ENCODE data around the gene AP3D1.
A peak's percentile ranks its signal among the peaks of the same experiment; 100 is the strongest.
"Not testable (repeated sequence)": the region's sequence is repeated elsewhere in the genome, so short reads cannot be mapped to it uniquely, and the experiment has no call there.

The AP3D1 gene

DNA sequence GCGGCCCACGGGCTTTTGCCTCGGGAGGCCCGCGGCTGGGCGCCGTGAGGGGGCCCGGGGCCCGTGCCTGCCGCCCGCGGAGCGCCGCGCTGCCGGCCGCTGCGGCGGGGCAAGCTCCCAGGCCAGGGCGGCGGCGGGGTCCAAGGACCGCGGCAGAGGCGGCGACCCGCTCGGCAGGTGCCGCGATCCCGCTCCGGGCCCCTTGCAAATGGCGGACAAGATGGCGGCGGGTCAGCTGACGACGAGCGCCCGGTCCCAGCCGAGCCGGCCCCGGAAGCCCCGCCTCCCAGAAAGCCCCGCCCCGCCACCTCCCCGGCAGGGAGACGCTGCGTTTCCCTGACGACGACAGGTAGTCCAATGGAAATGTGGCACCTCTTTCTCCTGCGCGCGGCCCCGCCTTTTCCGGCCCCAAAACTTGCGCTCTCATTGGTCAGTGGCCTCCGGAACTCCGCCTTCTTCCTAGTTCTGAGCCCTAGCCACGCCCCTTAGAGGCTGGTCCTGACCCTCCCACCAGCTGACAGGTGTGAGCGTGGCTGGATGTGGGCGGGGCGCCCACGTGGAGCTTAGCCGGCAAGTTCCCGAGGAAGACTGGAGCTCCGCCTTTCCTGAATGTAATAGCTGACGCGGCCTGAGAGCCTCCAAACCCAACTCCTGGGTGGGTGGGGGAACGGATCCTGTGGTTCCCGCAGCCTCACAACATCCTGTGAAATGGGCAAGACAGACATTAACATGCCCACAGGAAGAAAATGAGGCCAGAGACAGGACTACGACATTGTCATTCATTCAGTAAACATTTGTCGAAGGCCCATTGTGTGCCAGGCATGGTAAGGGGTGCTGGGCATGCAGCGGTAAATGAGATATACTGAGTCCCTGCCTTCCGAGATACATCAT is at the start of gene AP3D1:
Gene AP3D1 (minus strand): TSS at position 228 of the 891 bp plus-strand sequence. CDS start 232 bp downstream, outside the sequence.
- DNase-seq, result peak; percentile 99

DNA sequence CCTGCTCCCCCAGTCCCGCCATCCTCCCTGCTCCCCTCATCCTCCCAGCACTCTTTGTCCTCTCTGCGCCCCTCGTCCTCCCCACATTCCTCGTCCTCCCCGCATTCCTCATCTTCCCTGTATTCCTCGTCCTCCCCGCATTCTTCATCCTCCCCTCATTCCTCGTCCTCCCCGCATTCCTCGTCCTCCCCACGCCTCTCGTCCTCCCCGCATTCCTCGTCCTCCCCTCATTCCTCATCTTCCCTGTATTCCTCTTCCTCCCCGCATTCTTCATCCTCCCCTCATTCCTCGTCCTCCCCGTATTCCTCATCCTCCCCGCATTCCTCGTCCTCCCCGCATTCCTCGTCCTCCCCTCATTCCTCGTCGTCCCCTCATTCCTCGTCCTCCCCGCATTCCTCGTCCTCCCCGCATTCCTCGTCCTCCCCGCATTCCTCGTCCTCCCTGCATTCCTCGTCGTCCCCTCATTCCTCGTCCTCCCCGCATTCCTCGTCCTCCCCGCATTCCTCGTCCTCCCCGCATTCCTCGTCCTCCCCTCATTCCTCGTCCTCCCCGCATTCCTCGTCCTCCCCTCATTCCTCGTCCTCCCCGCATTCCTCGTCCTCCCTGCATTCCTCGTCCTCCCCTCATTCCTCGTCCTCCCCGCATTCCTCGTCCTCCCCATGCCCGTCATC is 49.4 kb upstream of the AP3D1 start:
- not testable (repeated sequence) for DNase-seq

DNA sequence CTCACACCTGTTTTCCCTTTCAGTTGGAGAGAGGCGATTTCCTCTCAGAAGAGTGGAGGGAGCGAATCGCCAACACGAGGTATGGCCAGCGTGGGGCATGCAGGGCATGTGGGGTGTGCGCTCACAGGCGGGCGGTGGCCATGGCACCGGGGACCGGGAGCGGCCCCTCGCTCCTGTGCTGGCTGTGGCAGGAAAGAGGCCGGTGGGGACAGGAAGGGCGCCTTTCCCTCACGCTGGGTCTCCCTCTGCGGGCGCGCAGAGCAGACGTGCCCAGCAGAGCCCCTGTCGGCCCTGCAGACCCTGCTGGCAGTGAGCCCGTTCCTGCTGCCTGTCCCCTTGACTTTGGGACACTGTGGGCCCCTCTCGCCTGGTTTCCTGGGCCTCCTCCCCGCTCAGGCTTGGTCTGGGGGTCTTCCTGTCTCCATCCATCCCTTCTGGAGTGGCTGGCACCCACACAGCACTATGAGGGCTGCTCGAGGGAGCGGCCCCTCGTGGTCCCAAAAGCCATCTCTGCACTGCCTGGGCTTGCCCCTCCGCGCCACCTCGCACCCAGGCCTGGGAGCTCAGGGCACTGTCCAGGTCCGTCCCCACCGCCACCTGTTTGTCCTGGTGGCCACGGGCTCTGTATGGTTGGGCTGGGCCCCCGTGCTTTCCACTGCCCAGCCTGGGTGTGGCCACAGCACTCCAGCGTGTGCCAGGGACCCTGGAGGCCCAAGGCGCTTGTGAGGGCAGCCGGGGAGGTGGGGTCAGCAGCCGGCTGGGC is 48.7 kb upstream of the AP3D1 start:
- no peak for DNase-seq

DNA sequence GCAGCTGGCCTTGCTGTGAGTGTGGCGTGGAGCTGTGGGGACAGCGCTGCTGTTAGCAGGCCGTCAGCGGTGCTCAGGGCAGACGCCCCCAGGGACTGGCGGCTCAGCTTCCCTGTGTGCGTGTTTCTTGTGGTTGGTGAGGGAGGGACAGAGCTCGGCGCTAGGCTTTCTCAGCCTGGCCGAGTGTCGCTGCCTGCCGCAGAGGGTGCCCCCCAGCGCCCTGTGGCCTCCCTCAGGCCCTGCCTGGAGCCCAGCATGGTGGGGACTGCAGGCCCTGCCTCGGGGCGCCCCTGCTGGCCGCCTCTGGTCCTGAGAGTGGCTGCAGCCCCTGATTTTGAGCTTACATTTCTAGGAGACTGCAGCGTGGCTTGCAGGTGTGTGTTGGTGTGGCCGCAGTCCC is 47.8 kb upstream of the AP3D1 start:
- no peak for DNase-seq

DNA sequence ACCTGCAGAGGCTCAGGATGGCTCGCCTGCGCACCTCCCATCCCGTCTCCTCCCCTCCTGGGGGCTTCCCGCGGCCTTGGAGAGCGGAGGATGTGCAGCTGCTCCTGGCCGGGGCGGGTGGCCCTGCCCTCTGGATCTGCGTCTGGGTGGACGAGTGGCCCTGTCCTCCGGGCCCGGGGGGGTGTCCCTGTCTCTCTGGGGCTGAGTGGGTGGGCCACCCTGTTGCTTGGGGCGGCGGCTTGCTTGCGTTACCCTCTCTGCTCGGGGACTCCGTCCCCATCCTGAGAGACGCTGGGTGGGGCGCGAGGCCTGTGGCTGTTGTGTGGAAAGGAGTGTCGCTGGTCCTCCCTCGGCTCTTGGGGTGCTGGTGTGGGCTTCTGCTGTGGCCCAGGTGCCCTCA is 47.0 kb upstream of the AP3D1 start:
- DNase-seq, result no peak

DNA sequence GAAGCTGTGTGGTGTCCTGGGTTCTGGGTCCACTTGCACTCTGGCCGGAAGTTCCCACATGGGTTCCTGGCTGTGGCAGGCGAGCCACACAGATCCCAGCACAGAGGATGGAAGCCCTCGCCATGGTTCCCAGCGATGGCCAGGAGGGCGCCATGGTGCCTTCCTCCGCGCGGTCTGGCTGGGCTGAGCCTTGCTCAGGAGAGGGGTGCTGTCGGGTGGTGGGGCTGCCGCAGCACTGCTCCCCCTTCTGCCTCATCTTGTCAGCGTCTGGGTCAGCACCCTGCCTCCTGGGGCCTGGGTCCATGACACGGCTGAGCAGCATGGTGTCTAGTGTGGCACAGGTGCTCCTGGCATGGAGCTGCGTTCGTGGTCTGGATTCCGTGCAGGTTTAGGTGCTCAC is 45.9 kb upstream of the AP3D1 start:
- no peak for DNase-seq

DNA sequence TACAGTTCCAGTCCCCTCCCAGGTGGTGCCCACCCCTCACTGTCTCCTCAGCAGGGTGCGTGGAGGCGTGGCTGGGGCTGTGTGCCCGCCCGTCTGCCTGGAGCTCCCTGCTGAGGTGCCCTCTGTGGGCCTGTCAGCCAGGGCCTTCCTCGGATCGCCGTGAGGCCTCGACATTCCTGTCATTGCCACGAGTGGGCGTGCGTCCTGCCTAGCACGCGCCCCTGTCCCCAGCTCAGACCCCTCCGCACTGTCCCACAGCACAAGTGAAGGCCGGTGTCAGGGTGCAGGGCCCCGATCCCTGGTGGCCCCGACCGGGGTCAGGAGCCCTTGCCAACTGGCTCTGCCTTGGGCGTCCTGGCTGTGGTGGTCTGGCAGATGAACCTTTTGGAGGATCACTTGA is 44.5 kb upstream of the AP3D1 start:
- DNase-seq, result no peak

DNA sequence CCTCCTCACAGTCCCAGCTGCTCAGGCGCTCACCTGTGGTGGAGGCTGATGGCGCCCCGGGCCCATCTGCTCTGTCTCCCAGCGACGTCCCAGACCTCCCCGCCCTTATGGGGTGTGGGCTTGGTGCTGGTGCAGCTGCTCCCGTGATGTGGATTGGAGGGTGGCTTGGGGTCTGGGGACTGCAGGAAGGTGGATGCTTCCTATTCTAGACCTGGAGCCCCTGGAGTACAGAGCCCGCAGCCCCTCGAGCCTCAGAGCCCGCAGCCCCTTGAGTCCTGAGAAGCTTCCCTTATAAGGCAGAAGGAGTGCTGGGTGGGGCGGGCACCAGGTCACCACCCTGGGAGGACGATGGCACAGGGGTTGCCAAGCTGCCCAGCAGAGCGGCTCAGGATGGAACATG is 44.0 kb upstream of the AP3D1 start:
- DNase-seq, result no peak

DNA sequence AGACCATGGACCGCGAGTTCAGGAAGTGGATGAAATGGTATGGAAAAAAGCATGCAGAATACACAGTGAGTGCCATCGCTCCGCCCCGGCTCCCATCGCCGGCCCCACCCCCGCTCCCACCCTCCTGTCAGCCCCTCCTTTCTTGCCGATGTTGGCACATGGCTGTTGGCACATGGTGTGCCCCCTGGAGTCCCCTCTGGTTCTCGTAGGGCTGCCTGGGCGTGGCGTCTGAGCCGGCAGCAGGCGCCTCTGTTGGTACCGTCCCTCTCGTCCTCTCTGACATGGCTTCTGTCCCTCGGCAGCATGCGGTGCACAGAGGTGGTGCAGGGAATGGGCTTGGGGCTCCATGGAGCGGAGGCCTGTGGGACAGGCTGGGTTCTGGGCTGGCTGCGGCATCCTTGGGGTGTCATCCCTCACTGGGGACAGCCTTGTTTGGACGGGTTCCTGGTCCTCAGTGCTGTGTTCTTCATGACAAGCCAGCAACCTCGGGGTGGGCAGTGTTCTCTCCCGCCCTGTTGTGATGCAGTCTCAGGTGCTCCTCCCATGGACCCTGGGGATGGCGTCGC is 43.2 kb upstream of the AP3D1 start:
- no peak for DNase-seq

DNA sequence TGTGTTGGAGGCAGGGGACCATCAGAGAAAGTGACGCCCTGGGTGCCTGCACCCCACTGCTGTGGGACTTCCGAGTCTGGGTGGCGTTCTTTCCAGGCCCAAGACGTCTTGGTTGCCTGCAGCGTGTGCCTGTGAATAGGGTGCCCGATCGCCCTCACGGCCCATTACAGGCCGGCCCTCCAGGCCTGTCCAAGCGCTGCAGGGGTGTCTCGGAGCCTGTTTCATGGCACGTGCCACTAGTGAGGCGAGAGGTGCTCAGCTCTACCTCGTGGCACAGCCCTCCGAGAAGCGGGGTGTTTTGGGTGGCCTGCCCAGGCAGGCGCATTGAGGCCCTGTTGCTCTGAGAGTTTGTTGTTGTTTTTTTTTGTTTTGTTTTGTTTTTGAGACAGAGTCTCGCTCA is 42.4 kb upstream of the AP3D1 start:
- no peak for DNase-seq

DNA sequence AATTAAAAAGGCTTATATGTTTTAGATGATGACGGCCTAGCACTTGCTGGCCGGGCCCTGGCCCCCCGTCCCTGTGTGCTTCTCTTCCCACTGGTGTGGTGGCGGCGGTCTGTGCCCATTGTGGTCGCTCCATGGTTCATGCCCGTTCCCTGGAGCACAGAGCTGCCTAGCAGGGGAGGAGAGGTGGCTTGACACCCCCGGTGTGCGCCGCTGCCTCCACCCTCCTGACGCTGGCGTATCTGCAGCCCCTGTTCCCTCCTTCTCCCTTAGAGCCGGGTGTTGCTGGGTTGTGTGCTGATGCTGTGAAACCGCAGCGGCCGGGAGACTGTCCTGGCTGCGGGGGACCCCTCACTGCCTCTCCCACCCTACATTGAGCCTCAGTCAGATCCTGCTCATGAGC is 41.5 kb upstream of the AP3D1 start:
- DNase-seq, result no peak

DNA sequence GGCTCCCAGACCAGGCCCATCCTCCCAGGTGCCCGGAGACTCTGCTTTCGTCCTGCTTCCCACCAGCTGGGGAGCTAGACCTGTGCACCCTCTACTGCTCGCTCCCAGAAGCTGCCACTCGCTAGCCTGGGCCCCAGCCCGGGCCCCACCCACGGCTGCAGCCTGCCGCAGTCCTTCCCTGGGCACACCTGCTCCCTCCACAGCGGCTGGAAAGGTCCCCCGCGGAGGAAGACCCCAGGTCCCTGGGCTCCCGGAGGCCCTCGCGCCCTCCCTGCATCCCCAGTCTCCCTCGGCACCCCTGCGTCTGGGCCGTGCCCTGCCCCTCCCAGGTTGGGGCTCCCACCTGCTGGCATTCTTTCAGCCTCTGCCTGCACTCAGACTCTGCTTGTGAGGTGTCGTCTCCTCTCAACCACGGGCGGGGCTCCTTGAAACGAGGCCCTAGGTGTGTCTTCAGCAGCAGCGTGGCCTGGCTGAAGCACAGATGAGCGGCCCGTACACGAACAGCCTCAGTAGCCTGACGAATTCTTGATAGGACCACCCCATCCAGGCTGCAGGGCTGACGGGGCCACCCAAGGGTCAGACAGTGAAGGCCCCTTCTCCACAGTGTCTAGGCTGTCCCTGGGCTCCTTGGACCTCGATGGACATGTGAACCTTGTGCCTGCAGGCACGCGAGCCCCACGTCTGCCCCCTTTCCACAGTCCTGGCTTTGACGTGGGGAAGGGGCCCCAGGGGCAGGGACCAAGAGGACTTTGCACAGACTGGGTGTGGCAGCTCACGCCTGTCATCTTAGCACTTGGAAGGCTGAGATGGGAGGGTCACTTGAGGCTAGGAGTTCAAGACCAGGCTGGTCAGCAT is 40.3 kb upstream of the AP3D1 start:
- DNase-seq, result no peak

DNA sequence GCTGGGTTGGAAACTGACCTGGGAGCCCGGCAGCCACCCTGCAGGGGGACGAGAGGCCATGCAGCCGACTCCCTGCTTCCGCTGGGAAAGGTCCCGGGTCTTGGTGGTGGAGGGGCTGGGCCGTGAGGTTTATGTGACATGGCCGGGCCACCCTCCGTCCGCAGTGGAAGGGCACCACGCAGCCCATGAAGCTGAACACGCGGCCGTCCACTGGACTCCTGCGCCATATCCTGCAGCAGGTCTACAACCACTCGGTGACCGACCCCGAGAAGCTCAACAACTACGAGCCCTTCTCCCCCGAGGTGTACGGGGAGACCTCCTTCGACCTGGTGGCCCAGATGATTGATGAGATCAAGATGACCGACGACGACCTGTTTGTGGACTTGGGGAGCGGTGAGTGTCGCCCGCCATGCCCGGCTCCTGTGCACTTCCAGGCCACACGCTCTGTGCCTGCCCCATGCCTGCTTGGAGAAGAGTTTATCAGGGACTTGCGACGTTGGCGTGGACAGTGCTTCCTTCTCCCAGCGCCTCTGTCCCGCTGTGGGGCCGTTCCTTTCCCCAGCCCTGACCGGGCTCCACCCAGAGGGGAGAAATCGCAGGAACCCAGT is 39.6 kb upstream of the AP3D1 start:
- no peak for DNase-seq

DNA sequence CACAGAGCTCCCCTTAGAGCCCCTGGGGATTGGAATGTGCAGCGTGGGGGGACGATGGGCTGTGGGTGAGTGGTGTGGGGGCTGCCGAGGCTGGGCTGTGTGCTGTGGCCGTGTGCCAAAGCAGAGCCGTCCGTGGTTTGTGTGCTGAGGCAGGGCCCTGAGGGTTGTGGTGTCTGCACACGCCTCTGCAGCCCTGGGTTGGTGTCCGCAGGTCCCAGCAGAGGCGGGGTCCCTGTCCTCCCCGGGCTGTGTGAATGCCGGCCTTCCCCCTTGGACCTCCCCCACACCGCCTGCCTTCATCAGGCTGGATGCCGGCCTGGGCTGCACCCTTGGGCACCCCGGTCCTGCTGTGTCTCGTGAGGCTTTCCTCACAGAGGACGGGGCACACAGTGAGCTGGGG is 38.5 kb upstream of the AP3D1 start:
- no peak for DNase-seq

DNA sequence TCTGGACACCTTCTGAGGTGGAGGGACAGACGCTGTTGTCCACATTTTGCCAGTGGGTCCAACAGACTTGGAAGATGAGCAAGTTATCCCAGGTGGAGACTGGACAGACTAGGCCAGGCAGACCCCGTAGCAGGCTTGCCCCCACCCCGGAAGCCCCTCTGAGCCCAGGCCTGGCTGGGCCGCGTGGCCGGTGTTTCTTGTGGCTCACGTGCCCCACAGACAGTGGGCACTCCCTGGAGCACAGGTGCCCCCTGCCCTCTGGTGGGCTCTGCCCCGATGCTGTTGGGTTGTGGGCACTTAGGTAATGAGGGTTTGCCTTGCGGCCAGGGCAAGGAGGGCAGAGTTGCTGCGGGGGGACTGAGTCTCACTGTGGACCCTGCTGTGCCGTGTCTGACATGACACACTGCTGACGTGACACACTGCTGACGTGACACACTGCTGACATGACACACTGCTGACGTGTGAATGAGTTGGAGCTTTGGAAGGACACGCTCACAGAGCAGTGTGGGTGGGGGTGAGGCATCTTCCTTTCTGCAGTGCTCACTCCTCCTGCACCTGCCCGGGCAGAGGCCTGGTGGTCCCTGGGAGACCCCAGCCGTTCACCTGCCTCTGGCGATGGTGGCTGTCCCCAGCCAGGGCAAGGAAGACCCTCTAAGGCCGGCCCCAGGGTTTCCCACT is 37.5 kb upstream of the AP3D1 start:
- no peak for DNase-seq

DNA sequence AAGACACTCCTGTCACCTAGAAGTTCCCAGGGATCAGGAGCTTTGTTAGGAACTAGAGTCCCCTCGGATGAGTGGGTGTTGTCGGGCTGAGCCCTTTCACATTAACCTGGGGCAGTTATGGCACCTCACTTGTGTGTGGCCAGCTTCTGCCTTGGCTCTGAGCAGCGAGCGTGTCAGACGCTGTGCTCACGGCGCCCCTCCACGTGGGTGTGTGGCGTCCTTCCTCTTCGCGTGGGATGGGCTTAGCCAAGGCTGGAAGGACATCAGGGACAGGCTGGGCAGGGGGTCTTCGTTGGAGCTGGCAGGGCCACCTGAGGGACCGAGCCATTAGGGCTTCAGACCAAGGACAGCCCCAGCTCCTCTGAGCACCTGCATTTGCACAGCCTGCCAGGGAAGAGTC is 35.8 kb upstream of the AP3D1 start:
- no peak for DNase-seq

DNA sequence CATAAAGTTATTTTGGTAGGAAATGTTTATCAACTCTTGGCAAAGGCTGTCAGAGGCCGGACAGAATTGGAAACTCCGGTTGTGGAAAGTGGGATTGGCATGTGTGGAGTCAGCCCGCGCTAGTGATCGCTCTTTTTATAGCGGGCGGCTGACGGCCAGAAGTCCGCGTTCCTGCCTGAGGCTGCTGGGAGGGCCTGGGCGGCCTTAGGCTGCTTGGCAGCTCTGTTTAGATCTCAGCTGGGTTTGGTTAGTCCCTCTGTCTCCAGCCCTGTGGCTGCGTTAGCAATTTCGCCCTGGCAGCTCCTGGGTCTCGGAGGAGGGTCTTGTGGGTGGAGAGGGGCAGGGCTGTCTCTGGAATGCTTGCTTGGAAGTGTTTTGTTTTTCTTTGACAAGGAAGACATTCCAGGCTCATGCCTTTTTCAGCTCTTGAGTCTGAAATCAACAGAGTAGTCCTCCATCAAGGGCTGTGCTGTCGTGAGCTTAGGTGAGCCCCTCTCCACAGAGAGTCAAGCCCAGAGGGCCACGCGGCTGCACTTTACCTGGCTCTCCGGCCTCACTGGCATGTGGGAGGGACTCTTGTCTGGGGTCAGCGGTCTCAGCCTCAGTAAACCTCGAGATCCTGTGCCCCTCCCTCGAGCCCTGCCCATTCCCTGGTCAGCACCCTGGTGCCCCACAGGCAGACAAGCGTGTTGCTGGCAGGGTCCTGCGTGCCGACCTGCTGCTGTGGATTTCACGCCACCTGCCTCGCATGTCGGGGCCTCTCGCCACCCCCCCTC is 34.9 kb upstream of the AP3D1 start:
- DNase-seq, result no peak

DNA sequence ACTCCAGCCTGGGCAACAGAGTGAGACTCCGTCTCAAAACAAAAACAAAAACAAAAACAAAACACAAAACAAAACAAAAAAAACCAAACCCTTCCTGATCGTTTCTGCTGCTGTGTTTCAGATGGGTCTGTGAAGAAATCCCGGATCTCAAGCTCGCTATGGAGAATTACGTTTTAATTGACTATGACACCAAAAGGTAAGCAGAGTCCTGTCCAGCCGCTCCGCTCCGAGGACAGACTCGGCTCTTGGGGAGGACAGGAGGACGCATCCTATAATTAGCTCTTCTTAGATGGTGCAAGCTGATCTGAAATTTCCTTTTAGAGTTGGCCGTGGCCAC is 34.3 kb upstream of the AP3D1 start:
- no peak for DNase-seq

DNA sequence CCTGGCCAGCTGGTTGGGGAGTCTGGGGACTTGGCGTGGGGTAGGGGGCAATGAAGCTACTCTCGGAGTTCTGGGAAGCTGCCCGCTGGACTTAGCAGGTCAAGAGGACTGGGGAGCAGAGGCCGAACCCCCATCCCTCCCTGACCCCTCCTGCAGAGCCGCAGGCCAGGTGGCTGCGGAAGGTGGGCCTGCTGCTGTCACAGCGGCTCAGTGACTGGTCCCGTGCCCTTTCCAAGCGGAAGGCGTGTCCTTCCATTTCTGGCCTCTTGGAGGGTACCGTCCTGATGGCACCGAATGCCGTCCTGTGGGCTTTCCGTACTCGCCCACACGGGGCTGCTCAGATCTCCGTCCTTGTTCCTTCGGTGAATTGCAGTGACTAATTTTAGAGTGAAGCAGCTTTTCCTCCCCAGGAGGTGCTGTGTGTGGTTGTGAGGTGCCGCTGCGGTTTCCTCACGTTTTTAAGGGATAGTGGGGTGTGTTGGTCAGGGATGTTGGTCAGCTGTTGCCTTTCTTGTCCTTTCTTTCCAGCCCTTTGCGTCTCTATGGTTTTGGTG is 33.1 kb upstream of the AP3D1 start:
- DNase-seq, result no peak

DNA sequence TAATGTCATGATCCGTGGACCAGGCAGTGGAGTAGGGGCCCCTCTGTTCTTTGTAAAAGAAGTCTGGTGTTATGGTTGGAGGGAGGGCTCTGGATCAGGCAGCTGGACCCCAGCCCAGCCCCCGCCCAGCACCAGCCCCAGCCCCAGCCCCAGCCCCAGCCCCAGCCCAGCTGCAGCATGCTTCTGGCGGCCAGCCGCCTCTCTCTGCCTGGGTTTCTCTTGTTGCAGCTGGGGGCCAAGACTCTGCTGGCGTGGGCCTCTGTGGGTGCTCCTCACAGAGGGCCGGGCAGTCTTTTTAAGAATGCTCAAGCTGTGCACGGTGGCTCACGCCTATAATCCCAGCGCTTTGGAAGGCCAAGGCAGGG is 30.2 kb upstream of the AP3D1 start:
- no peak for DNase-seq

Measured in SHP77 treated with DMSO at 0.1 percent for 48 hours (cell line).